HepG2 (cell line): ENCODE results near the gene PGS1. TPM values are rescaled to one million over a fixed set of nuclear protein-coding genes. Genes with fewer than 3 reads are reported as not detected.

Source experiments
- ATAC-seq: fragments of 200-7000 bp; cut with Tn5 transposase; 3 replicates; pipeline ENCODE4 v1.9.1; 2020; ENCODE audit warnings: mild to moderate bottlenecking, moderate library complexity
- BruUV-seq: library from RNA; stranded (reverse); fragments of 400-500 nt; replicated peaks from 2 replicates; lab custom pipeline; 2021; lab: Mats Ljungman, UMichigan
- CTCF ChIA-PET: fragments of 300-600 bp; formaldehyde crosslinking; extraction: SDS; loops from one replicate; lab custom pipeline; 2021; ENCODE audit warnings: low total read pairs, inconsistent platforms, low intra/inter-chr PET ratio; lab: Yijun Ruan, JAX
- POLR2A ChIA-PET: fragments of 350-600 bp; sonication (Branson Sonifier 250); formaldehyde crosslinking; loops from one replicate; lab custom pipeline; 2020; ENCODE audit warnings: antibody characterized with exemption, inconsistent platforms; lab: Yijun Ruan, JAX
- DNase-seq: peaks from one replicate; pipeline ENCODE4 v3.0.0-alpha.2; 2015; ENCODE audit warnings: low spot score
- FAIRE-seq: peaks from 3 replicates; lab custom pipeline; 2011; peaks lifted over from hg19 to GRCh38; lab: Jason Lieb, UNC
- H2AFZ ChIP-seq: one replicate; pipeline ENCODE4 v1.6.1; 2011; ENCODE audit warnings: low read length, inconsistent platforms
- H3K27ac ChIP-seq: fragments of 300-600 bp; 3 replicates; pipeline ENCODE4 v1.8.0; 2011; ENCODE audit warnings: mixed run types, mild to moderate bottlenecking, mixed read lengths, low read length, inconsistent platforms; ENCODE audit not compliant: insufficient read depth; ENCODE audit errors: extremely low read length
- H3K27me3 ChIP-seq, 2 experiments: fragments of 200-600 bp in 1 of 2; 2 replicates in 1 of 2; 3 replicates in 1 of 2; pipeline versions ENCODE4 v1.6.0 to v1.8.0; 2011; ENCODE audit warnings: low read length in 2 of 2, mild to moderate bottlenecking in 2 of 2, moderate library complexity in 2 of 2, inconsistent platforms in 1 of 2; ENCODE audit not compliant: insufficient read depth in 2 of 2, control insufficient read depth in 1 of 2
- H3K36me3 ChIP-seq, 2 experiments: fragments of 200-600 bp in 1 of 2; replicated peaks in 1 of 2; 2 replicates in 1 of 2; 3 replicates in 1 of 2; pipeline versions ENCODE4 v1.5.1 to v1.8.0; 2011; ENCODE audit warnings: low read length in 2 of 2, inconsistent platforms in 1 of 2; ENCODE audit not compliant: insufficient read depth in 2 of 2, control insufficient read depth in 1 of 2
- H3K4me1 ChIP-seq: 2 replicates; pipeline ENCODE4 v1.5.1; 2012; ENCODE audit warnings: low read length, inconsistent platforms; ENCODE audit not compliant: insufficient read depth
- H3K4me2 ChIP-seq: 2 replicates; pipeline ENCODE4 v1.6.0; 2011; ENCODE audit warnings: low read depth, low read length, inconsistent platforms
- H3K4me3 ChIP-seq, 3 experiments: fragments of 200-600 bp in 1 of 3; sonication (generic), shearing (Covaris generic) in 1 of 3; replicated peaks in 1 of 3; 2 replicates each; pipeline ENCODE4 v1.5.1; 2011 to 2016; ENCODE audit warnings: low read length in 3 of 3, inconsistent platforms in 2 of 3, low read depth in 2 of 3, mild to moderate bottlenecking in 2 of 3, control low read depth in 1 of 3, mixed read lengths in 1 of 3; ENCODE audit not compliant: insufficient read depth in 1 of 3
- H3K79me2 ChIP-seq: one replicate; pipeline ENCODE4 v1.6.1; 2011; ENCODE audit warnings: low read length, inconsistent platforms; ENCODE audit not compliant: insufficient read depth
- H3K9ac ChIP-seq: 2 replicates; pipeline ENCODE4 v1.6.0; 2011; ENCODE audit warnings: mild to moderate bottlenecking, low read depth, low read length, inconsistent platforms; ENCODE audit not compliant: insufficient read depth
- H3K9me3 ChIP-seq: 2 replicates; pipeline ENCODE4 v1.5.1; 2012; ENCODE audit warnings: mild to moderate bottlenecking, low read length
- H4K20me1 ChIP-seq: 2 replicates; pipeline ENCODE4 v1.6.0; 2011; ENCODE audit warnings: inconsistent platforms, mild to moderate bottlenecking, low read length, moderate library complexity; ENCODE audit not compliant: insufficient read depth
- AHR ChIP-seq: IDR thresholded peaks from 2 replicates; pipeline ENCODE4 v1.6.1; 2018; ENCODE audit warnings: missing genetic modification reagents, missing compliant biosample characterization
- HNF4A ChIP-seq: sonication (generic); formaldehyde crosslinking; IDR thresholded peaks from 2 replicates; pipeline ENCODE4 v1.4.0; 2020; ENCODE audit warnings: missing genetic modification reagents
- LCORL ChIP-seq, 2 experiments: fragments of 450-650 bp in 1 of 2; sonication (generic) in 1 of 2; formaldehyde crosslinking in 1 of 2; IDR thresholded peaks; 2 replicates each; pipeline versions ENCODE4 v1.5.0 to v1.6.1; 2017 to 2020; ENCODE audit warnings: antibody characterized with exemption in 1 of 2, missing genetic modification reagents in 1 of 2
- TARDBP ChIP-seq: sonication (generic); formaldehyde crosslinking; IDR thresholded peaks from 2 replicates; pipeline ENCODE4 v1.8.0; 2022; ENCODE audit warnings: mild to moderate bottlenecking, missing genetic modification reagents
- TEAD3 ChIP-seq: optimal IDR thresholded peaks from 2 replicates; pipeline ENCODE3; 2016; ENCODE audit warnings: borderline replicate concordance
- ZNF24 ChIP-seq: fragments of 450-650 bp; IDR thresholded peaks from 2 replicates; pipeline ENCODE4 v1.6.1; 2017; ENCODE audit warnings: antibody characterized with exemption, mild to moderate bottlenecking
- ZNF296 ChIP-seq: sonication (generic); formaldehyde crosslinking; conservative IDR thresholded peaks from 2 replicates; pipeline ENCODE4 v1.5.0; 2020; ENCODE audit warnings: mild to moderate bottlenecking, missing genetic modification reagents
- ZNF501 ChIP-seq: sonication (generic); formaldehyde crosslinking; IDR thresholded peaks from 2 replicates; pipeline ENCODE4 v1.5.1; 2020; ENCODE audit warnings: mild to moderate bottlenecking, moderate library complexity, missing genetic modification reagents
- ZNF629 ChIP-seq: sonication (generic); formaldehyde crosslinking; conservative IDR thresholded peaks from 2 replicates; pipeline ENCODE4 v1.5.0; 2020; ENCODE audit warnings: missing genetic modification reagents
- WGBS: methylation state at CpG from one replicate; pipeline ENCODE4 v1.1.6; 2017; ENCODE audit warnings: low lambda C conversion rate; 5-methylcytosine and 5-hydroxymethylcytosine counted together
- in situ Hi-C: cut with HindIII; loops from 2 replicates; pipeline ENCODE4 v1.10.0; 2017; ENCODE audit warnings: low pct_unique_long_range_greater_than_20kb; ENCODE audit not compliant: extremely low pct_ligation_motif_present
- intact Hi-C: fragments of 100-400 bp; cut with micrococcal nuclease; formaldehyde crosslinking; loops from one replicate; pipeline ENCODE4 v1.10.0; 2022; ENCODE audit not compliant: unreplicated experiment
- polyA plus RNA-seq, 8 experiments: library from polyadenylated mRNA; depleted of rRNA in 3 of 8; stranded (reverse) in 7 of 8; unstranded in 1 of 8; fragments of >200 nt; fragmentation: Illumina TruSeq in 4 of 8; extraction: Trizol in 4 of 8; gene quantifications; 2 replicates each; pipeline versions ENCODE4 v1.2.1 to v1.2.3, GENCODE V29; 2011 to 2016; ENCODE audit warnings: low read depth in 4 of 8, missing spikeins in 1 of 8, mixed read lengths in 1 of 8; ENCODE audit not compliant: insufficient read depth in 1 of 8
- total RNA-seq, 5 experiments: library from RNA; depleted of rRNA; stranded (reverse); fragments of >200 nt; fragmentation: Illumina TruSeq; extraction: Trizol; gene quantifications; 2 replicates each; pipeline ENCODE4 v1.2.3, GENCODE V29; 2016; ENCODE audit warnings: low read depth in 1 of 5
- TF ChIP-seq, protein P1 (sequence below): sonication (generic); formaldehyde crosslinking; IDR thresholded peaks from 2 replicates; pipeline ENCODE4 v1.5.1; 2020; ENCODE audit warnings: missing genetic modification reagents, mild to moderate bottlenecking, borderline replicate concordance
- TF ChIP-seq, protein P2 (sequence below): fragments of 450-650 bp; IDR thresholded peaks from 2 replicates; pipeline ENCODE4 v1.6.1; 2016
- TF ChIP-seq, protein P3 (sequence below): sonication (generic); formaldehyde crosslinking; IDR thresholded peaks from 2 replicates; pipeline ENCODE4 v1.4.0; 2020; ENCODE audit warnings: missing genetic modification reagents, borderline replicate concordance

Gene PGS1
- total and polyA plus RNA-seq, 2 of the 13 experiments (the other 11 are each of a cell fraction or from before 2014, with no cell fraction given): 25.9 to 31.5 TPM

DNA sequence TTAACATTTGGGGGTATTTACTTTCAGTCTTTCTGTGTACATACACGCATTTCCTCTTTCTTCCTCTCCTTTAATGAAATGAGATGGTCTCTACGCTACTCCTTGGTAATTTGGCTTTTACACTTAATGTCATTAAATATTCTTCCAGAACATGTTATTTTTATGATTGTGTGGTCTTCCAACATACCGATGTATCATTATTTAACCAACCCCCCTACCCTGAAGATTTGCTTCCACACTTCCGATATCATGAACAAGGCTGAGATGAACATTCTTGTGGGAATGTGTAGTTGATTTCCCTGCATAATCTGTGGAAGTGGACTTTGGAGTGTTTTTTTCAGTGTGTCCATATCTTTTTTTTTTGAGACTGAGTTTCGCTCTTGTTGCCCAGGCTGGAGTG lies 2.3 kb upstream of the PGS1 start:
- FAIRE-seq (peak; percentile 30), ATAC-seq (no peak), DNase-seq (no peak)
- no peak overlapping the region for H3K27ac ChIP-seq
- peak overlapping the region; percentile 34 for H2AFZ ChIP-seq
- intact Hi-C loops: loop anchor here (5.0 to 10.0 kb wide), 2 partner anchors 46 to 61 kb away; no protein-coding TSS in a partner anchor
- ChIA-PET POLR2A (interaction anchor here (0.6 to 2.2 kb wide), 4 partner anchors 15 to 225 kb away, joined by 3 to 13 read pairs (median 8); no protein-coding TSS in a partner anchor), CTCF (interaction anchor here (1.4 kb wide), 1 partner anchor 15 kb away, joined by 5 read pairs; no protein-coding TSS in a partner anchor)
- H3K27me3 ChIP-seq: peaks cover 2 to 9% of the 10 kb centered on the region in 2 experiments; a peak in 1 of 5 replicates
- no peaks in the 10 kb centered on the region for H4K20me1 ChIP-seq
- H3K79me2 ChIP-seq: peaks cover 25% of the 10 kb centered on the region
- H3K9ac ChIP-seq: no peak overlapping the region; the same call in 1 of the 2 replicates
- peaks cover 76% of the 10 kb centered on the region for H3K4me1 ChIP-seq
- no peaks in the 10 kb centered on the region for H3K9me3 ChIP-seq
- H3K36me3 ChIP-seq: no peaks in the 10 kb centered on the region; a peak in 1 of 5 replicates
- H3K4me2 ChIP-seq: peak overlapping the region; percentile 69
- no TSS peak for BruUV-seq
- H3K4me3 ChIP-seq: peak overlapping the region in 2 of 3 experiments; percentile 4 to 46; a peak in 1 of 6 replicates
- WGBS: 36% methylated on average over 5 of the region's 5 CpGs
- in situ Hi-C loops: no loop called here
- TF ChIP-seq HNF4A: 0 out of 2 replicates have a peak, but pooled peaks have one; percentile 36
- TF ChIP-seq, protein P1, sequence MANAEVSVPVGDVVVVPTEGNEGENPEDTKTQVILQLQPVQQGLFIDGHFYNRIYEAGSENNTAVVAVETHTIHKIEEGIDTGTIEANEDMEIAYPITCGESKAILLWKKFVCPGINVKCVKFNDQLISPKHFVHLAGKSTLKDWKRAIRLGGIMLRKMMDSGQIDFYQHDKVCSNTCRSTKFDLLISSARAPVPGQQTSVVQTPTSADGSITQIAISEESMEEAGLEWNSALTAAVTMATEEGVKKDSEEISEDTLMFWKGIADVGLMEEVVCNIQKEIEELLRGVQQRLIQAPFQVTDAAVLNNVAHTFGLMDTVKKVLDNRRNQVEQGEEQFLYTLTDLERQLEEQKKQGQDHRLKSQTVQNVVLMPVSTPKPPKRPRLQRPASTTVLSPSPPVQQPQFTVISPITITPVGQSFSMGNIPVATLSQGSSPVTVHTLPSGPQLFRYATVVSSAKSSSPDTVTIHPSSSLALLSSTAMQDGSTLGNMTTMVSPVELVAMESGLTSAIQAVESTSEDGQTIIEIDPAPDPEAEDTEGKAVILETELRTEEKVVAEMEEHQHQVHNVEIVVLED: no peak
- TF ChIP-seq ZNF296: no peak
- no peak for TF ChIP-seq LCORL (IDR thresholded peaks at IDR 0.05)
- peak; percentile 54; the same call in 1 of the 2 replicates for TF ChIP-seq LCORL (CRISPR knock-in tag; IDR thresholded peaks at IDR 0.05)
- no peak for TF ChIP-seq ZNF629 (CRISPR knock-in tag)
- TF ChIP-seq TEAD3 (CRISPR knock-in tag): no peak
- TF ChIP-seq AHR: no peak
- TF ChIP-seq TARDBP (CRISPR knock-in tag): 0 out of 2 replicates have a peak, but pooled peaks have one; percentile 3
- TF ChIP-seq, protein P2, sequence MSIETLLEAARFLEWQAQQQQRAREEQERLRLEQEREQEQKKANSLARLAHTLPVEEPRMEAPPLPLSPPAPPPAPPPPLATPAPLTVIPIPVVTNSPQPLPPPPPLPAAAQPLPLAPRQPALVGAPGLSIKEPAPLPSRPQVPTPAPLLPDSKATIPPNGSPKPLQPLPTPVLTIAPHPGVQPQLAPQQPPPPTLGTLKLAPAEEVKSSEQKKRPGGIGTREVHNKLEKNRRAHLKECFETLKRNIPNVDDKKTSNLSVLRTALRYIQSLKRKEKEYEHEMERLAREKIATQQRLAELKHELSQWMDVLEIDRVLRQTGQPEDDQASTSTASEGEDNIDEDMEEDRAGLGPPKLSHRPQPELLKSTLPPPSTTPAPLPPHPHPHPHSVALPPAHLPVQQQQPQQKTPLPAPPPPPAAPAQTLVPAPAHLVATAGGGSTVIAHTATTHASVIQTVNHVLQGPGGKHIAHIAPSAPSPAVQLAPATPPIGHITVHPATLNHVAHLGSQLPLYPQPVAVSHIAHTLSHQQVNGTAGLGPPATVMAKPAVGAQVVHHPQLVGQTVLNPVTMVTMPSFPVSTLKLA: no peak
- no peak for TF ChIP-seq ZNF501 (CRISPR knock-in tag)
- TF ChIP-seq ZNF24: no peak
- TF ChIP-seq, protein P3, sequence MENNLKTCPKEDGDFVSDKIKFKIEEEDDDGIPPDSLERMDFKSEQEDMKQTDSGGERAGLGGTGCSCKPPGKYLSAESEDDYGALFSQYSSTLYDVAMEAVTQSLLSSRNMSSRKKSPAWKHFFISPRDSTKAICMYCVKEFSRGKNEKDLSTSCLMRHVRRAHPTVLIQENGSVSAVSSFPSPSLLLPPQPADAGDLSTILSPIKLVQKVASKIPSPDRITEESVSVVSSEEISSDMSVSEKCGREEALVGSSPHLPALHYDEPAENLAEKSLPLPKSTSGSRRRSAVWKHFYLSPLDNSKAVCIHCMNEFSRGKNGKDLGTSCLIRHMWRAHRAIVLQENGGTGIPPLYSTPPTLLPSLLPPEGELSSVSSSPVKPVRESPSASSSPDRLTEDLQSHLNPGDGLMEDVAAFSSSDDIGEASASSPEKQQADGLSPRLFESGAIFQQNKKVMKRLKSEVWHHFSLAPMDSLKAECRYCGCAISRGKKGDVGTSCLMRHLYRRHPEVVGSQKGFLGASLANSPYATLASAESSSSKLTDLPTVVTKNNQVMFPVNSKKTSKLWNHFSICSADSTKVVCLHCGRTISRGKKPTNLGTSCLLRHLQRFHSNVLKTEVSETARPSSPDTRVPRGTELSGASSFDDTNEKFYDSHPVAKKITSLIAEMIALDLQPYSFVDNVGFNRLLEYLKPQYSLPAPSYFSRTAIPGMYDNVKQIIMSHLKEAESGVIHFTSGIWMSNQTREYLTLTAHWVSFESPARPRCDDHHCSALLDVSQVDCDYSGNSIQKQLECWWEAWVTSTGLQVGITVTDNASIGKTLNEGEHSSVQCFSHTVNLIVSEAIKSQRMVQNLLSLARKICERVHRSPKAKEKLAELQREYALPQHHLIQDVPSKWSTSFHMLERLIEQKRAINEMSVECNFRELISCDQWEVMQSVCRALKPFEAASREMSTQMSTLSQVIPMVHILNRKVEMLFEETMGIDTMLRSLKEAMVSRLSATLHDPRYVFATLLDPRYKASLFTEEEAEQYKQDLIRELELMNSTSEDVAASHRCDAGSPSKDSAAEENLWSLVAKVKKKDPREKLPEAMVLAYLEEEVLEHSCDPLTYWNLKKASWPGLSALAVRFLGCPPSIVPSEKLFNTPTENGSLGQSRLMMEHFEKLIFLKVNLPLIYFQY (CRISPR knock-in tag): no peak
